Nephron progenitor cell (in vitro differentiated cells): ENCODE measurements around the gene GTF2I.
"Not testable (repeated sequence)": the region's sequence is repeated elsewhere in the genome, so short reads cannot be mapped to it uniquely, and the experiment has no call there.

Experiments
- DNase-seq: peaks from one replicate; pipeline ENCODE4 v3.0.0; 2021
- H3K27ac Mint-ChIP-seq: 2 replicates; pipeline ENCODE4 v1.8.0; 2021; ENCODE audit warnings: mild to moderate bottlenecking, moderate library complexity, mixed read lengths
- H3K27me3 Mint-ChIP-seq: 2 replicates; pipeline ENCODE4 v1.8.0; 2021; ENCODE audit warnings: mild to moderate bottlenecking, low read depth, mixed read lengths; ENCODE audit not compliant: poor library complexity
- H3K36me3 Mint-ChIP-seq: 2 replicates; pipeline ENCODE4 v1.8.0; 2021; ENCODE audit warnings: low read depth, mixed read lengths
- H3K4me1 Mint-ChIP-seq: 2 replicates; pipeline ENCODE4 v1.8.0; 2021; ENCODE audit warnings: mixed read lengths
- H3K4me3 Mint-ChIP-seq: 2 replicates; pipeline ENCODE4 v1.8.0; 2021; ENCODE audit warnings: mild to moderate bottlenecking, moderate library complexity, mixed read lengths
- H3K9me3 Mint-ChIP-seq: 2 replicates; pipeline ENCODE4 v1.8.0; 2021; ENCODE audit warnings: mild to moderate bottlenecking, moderate library complexity, mixed read lengths

Gene GTF2I

GRCh38 chr7:74765205-74765918 is 107.8 kb downstream of the GTF2I start:
- not testable (repeated sequence) for H3K9me3 Mint-ChIP-seq, H3K4me1 Mint-ChIP-seq, H3K27me3 Mint-ChIP-seq, DNase-seq, H3K36me3 Mint-ChIP-seq, H3K4me3 Mint-ChIP-seq, H3K27ac Mint-ChIP-seq

GRCh38 chr7:74766509-74766908 is 109.0 kb downstream of the GTF2I start:
- not testable (repeated sequence) for H3K4me3 Mint-ChIP-seq, H3K27me3 Mint-ChIP-seq, H3K9me3 Mint-ChIP-seq, DNase-seq, H3K4me1 Mint-ChIP-seq, H3K27ac Mint-ChIP-seq, H3K36me3 Mint-ChIP-seq

GRCh38 chr7:74766991-74767390 is 109.5 kb downstream of the GTF2I start:
- H3K36me3 Mint-ChIP-seq, H3K27ac Mint-ChIP-seq, DNase-seq: not testable (repeated sequence)

GRCh38 chr7:74770062-74770461 is 112.5 kb downstream of the GTF2I start:
- not testable (repeated sequence) for H3K9me3 Mint-ChIP-seq, DNase-seq, H3K27me3 Mint-ChIP-seq, H3K27ac Mint-ChIP-seq, H3K4me3 Mint-ChIP-seq, H3K4me1 Mint-ChIP-seq, H3K36me3 Mint-ChIP-seq

More at GRCh38 chr7:74766991-74767390, 109.5 kb downstream of the GTF2I start:
- not testable (repeated sequence) for H3K27me3 Mint-ChIP-seq, H3K4me1 Mint-ChIP-seq, H3K9me3 Mint-ChIP-seq, H3K4me3 Mint-ChIP-seq

- not testable (repeated sequence) for H3K36me3 Mint-ChIP-seq, H3K27me3 Mint-ChIP-seq, H3K4me1 Mint-ChIP-seq, DNase-seq, H3K9me3 Mint-ChIP-seq, H3K4me3 Mint-ChIP-seq, H3K27ac Mint-ChIP-seq
Measured at GRCh38 chr7:74772093-74772492, 114.6 kb downstream of the GTF2I start.

GRCh38 chr7:74773760-74774750 is 116.5 kb downstream of the GTF2I start, which contains the start of gene NCF1:
Gene NCF1, plus strand, starts transcription at chr7:74774011. Its CDS starts 21 bp downstream, at chr7:74774032.
- H3K4me1 Mint-ChIP-seq, H3K27ac Mint-ChIP-seq, H3K36me3 Mint-ChIP-seq, H3K27me3 Mint-ChIP-seq, H3K9me3 Mint-ChIP-seq, DNase-seq, H3K4me3 Mint-ChIP-seq: not testable (repeated sequence)

GRCh38 chr7:74775111-74775510 is 117.6 kb downstream of the GTF2I start:
- H3K27ac Mint-ChIP-seq, DNase-seq, H3K4me1 Mint-ChIP-seq, H3K36me3 Mint-ChIP-seq, H3K9me3 Mint-ChIP-seq, H3K27me3 Mint-ChIP-seq, H3K4me3 Mint-ChIP-seq: not testable (repeated sequence)

GRCh38 chr7:74779053-74779452 is 121.5 kb downstream of the GTF2I start:
- not testable (repeated sequence) for H3K27ac Mint-ChIP-seq, H3K27me3 Mint-ChIP-seq, H3K4me3 Mint-ChIP-seq, DNase-seq, H3K4me1 Mint-ChIP-seq, H3K36me3 Mint-ChIP-seq, H3K9me3 Mint-ChIP-seq

- H3K27ac Mint-ChIP-seq, H3K4me3 Mint-ChIP-seq, H3K9me3 Mint-ChIP-seq, H3K4me1 Mint-ChIP-seq, H3K27me3 Mint-ChIP-seq, H3K36me3 Mint-ChIP-seq, DNase-seq: not testable (repeated sequence)
Measured at GRCh38 chr7:74781746-74782145, 124.2 kb downstream of the GTF2I start.

GRCh38 chr7:74783595-74783994 is 126.1 kb downstream of the GTF2I start:
- H3K27ac Mint-ChIP-seq, H3K4me3 Mint-ChIP-seq, H3K4me1 Mint-ChIP-seq, H3K9me3 Mint-ChIP-seq, H3K27me3 Mint-ChIP-seq, H3K36me3 Mint-ChIP-seq, DNase-seq: not testable (repeated sequence)

GRCh38 chr7:74788369-74789150 is 131.0 kb downstream of the GTF2I start:
- not testable (repeated sequence) for H3K36me3 Mint-ChIP-seq, H3K4me3 Mint-ChIP-seq, H3K9me3 Mint-ChIP-seq, H3K27ac Mint-ChIP-seq, H3K4me1 Mint-ChIP-seq, H3K27me3 Mint-ChIP-seq
- peak; percentile 98 for DNase-seq

- not testable (repeated sequence) for H3K36me3 Mint-ChIP-seq, H3K27ac Mint-ChIP-seq, H3K9me3 Mint-ChIP-seq, H3K27me3 Mint-ChIP-seq, H3K4me3 Mint-ChIP-seq, DNase-seq, H3K4me1 Mint-ChIP-seq
Measured at GRCh38 chr7:74789200-74789736, 131.8 kb downstream of the GTF2I start.

GRCh38 chr7:74797848-74798622 is 140.5 kb downstream of the GTF2I start:
- H3K4me3 Mint-ChIP-seq, H3K4me1 Mint-ChIP-seq, H3K27me3 Mint-ChIP-seq, H3K36me3 Mint-ChIP-seq, DNase-seq, H3K9me3 Mint-ChIP-seq, H3K27ac Mint-ChIP-seq: not testable (repeated sequence)
